ENCODE measurements around the gene TBK1. TPM values are rescaled to one million over a fixed set of nuclear protein-coding genes. Genes with fewer than 3 reads are reported as not detected.
A peak's percentile ranks its signal among the peaks of the same experiment; 100 is the strongest.

Gene TBK1
- total and polyA plus RNA-seq, 9 of the 15 experiments (the other 6 are each of a cell fraction or from before 2014, with no cell fraction given) = 20.4 to 42.0 (median 27.8) TPM

DNA sequence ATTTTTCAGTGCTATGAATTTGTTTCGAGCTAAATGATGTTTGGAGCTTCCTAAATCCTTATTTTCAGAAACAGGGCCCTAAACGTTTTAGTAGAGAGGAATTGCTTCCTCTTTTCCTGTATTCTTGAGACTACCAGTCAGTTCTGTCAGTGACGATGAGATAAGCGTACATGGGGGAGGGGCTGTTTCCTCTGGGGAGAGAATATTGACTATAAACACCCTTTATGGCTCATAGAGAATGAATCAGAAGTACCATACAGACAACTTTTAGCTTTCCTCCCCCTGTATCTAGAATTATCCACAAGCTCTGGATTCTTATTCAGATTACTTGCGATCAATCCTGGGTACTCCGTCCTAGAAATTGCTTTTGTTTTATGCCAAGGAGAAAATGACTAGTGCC lies 5.1 kb downstream of the TBK1 start (continued):
- TF ChIP-seq ZNF318 (IDR thresholded peaks at IDR 0.05; ENCODE audit: borderline replicate concordance in 1 of 2, low read depth in 1 of 2) (0 out of 4 replicates have a peak, but pooled peaks of 1 of the 2 experiments have one; percentile 25), SMAD2 (IDR thresholded peaks at IDR 0.05; ENCODE audit: low read depth, low read length) (no peak), POLR2G (IDR thresholded peaks at IDR 0.05; ENCODE audit: low read depth, low read length) (no peak), SAP30 (IDR thresholded peaks at IDR 0.05; ENCODE audit: borderline replicate concordance, insufficient read depth, low read depth, low read length, poor library complexity, severe bottlenecking) (no peak), NFYB (IDR thresholded peaks at IDR 0.05; ENCODE audit: extremely low read depth, insufficient read length) (no peak), RCOR1 (IDR thresholded peaks at IDR 0.05; ENCODE audit: borderline replicate concordance in 1 of 2, low read depth in 2 of 2, low read length in 2 of 2) (peak in 1 of 2 experiments; percentile 71; a peak in 2 of 4 replicates), ZNF764 (CRISPR knock-in tag; IDR thresholded peaks at IDR 0.05; ENCODE audit: low read depth) (no peak), ATF7 (IDR thresholded peaks at IDR 0.05) (peak; percentile 70), MYC (IDR thresholded peaks at IDR 0.05; ENCODE audit: low read depth, low read length) (no peak), MYC (CRISPR knock-in tag; IDR thresholded peaks at IDR 0.05; ENCODE audit: borderline replicate concordance, low read depth) (no peak), KDM4B (IDR thresholded peaks at IDR 0.05; ENCODE audit: borderline replicate concordance in 2 of 2, low read depth in 1 of 2) (no peak), XRCC3 (IDR thresholded peaks at IDR 0.05) (no peak), ELF1 (tag; IDR thresholded peaks at IDR 0.05) (no peak; the same call in 1 of the 2 replicates), MED1 (CRISPR knock-in tag; IDR thresholded peaks at IDR 0.05; ENCODE audit: borderline replicate concordance) (no peak), ZNF436 (CRISPR knock-in tag; IDR thresholded peaks at IDR 0.05) (no peak), ASH1L (IDR thresholded peaks at IDR 0.05; ENCODE audit: borderline replicate concordance, low read depth, partially characterized antibody) (no peak)
- TF ChIP-seq, protein P1, sequence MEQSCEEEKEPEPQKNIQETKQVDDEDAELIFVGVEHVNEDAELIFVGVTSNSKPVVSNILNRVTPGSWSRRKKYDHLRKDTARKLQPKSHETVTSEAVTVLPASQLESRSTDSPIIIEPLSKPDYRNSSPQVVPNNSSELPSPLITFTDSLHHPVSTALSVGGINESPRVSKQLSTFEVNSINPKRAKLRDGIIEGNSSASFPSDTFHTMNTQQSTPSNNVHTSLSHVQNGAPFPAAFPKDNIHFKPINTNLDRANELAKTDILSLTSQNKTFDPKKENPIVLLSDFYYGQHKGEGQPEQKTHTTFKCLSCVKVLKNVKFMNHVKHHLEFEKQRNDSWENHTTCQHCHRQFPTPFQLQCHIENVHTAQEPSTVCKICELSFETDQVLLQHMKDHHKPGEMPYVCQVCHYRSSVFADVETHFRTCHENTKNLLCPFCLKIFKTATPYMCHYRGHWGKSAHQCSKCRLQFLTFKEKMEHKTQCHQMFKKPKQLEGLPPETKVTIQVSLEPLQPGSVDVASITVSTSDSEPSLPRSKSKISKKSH (CRISPR knock-in tag; IDR thresholded peaks at IDR 0.05) = no peak
- TF ChIP-seq, protein P2, sequence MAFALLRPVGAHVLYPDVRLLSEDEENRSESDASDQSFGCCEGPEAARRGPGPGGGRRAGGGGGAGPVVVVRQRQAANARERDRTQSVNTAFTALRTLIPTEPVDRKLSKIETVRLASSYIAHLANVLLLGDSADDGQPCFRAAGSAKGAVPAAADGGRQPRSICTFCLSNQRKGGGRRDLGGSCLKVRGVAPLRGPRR (CRISPR knock-in tag; IDR thresholded peaks at IDR 0.05) = no peak
